ENCODE measurements around the gene CAMKMT.

The CAMKMT gene

GRCh38 chr2:44706681-44707553 lies 345.2 kb downstream of the CAMKMT start:
- Histone ChIP-seq H3K36me3 (ENCODE audit: control insufficient read depth, insufficient read depth, low read length) (no peaks in the 10 kb centered on the region), H3K27me3 (ENCODE audit: control insufficient read depth, insufficient read depth, low read length) (no peaks in the 10 kb centered on the region), H3K4me1 (ENCODE audit: control insufficient read depth, insufficient read depth, low read length) (no peaks in the 10 kb centered on the region), H3K9me3 (ENCODE audit: control insufficient read depth, low read length) (no peaks in the 10 kb centered on the region), H3K9ac (ENCODE audit: low read length) (no peak overlapping the region), H3K4me3 (ENCODE audit: low read length) (no peak overlapping the region)

- no peaks in the 10 kb centered on the region for H3K36me3 ChIP-seq (ENCODE audit: control insufficient read depth, insufficient read depth, low read length)
- no peaks in the 10 kb centered on the region for H3K9me3 ChIP-seq (ENCODE audit: control insufficient read depth, low read length)
- no peak overlapping the region for H3K9ac ChIP-seq (ENCODE audit: low read length)
- H3K4me1 ChIP-seq (ENCODE audit: control insufficient read depth, insufficient read depth, low read length): no peaks in the 10 kb centered on the region
- H3K27me3 ChIP-seq (ENCODE audit: control insufficient read depth, insufficient read depth, low read length): no peaks in the 10 kb centered on the region
- H3K4me3 ChIP-seq (ENCODE audit: low read length): no peak overlapping the region
Observed at GRCh38 chr2:44707945-44708660, 346.4 kb downstream of the CAMKMT start.

- no peaks in the 10 kb centered on the region for H3K36me3 ChIP-seq (ENCODE audit: control insufficient read depth, insufficient read depth, low read length)
- H3K9ac ChIP-seq (ENCODE audit: low read length): no peak overlapping the region
- H3K4me1 ChIP-seq (ENCODE audit: control insufficient read depth, insufficient read depth, low read length): no peaks in the 10 kb centered on the region
- H3K9me3 ChIP-seq (ENCODE audit: control insufficient read depth, low read length): no peaks in the 10 kb centered on the region
- no peak overlapping the region for H3K4me3 ChIP-seq (ENCODE audit: low read length)
- no peaks in the 10 kb centered on the region for H3K27me3 ChIP-seq (ENCODE audit: control insufficient read depth, insufficient read depth, low read length)
Observed at GRCh38 chr2:44708661-44709000, 346.9 kb downstream of the CAMKMT start.

- Histone ChIP-seq H3K9me3 (ENCODE audit: control insufficient read depth, low read length) (no peaks in the 10 kb centered on the region), H3K27me3 (ENCODE audit: control insufficient read depth, insufficient read depth, low read length) (no peaks in the 10 kb centered on the region), H3K4me1 (ENCODE audit: control insufficient read depth, insufficient read depth, low read length) (no peaks in the 10 kb centered on the region), H3K9ac (ENCODE audit: low read length) (no peak overlapping the region), H3K4me3 (ENCODE audit: low read length) (no peak overlapping the region), H3K36me3 (ENCODE audit: control insufficient read depth, insufficient read depth, low read length) (no peaks in the 10 kb centered on the region)
Observed at GRCh38 chr2:44713170-44713569, 351.4 kb downstream of the CAMKMT start.

- Histone ChIP-seq H3K36me3 (ENCODE audit: control insufficient read depth, insufficient read depth, low read length) (no peaks in the 10 kb centered on the region), H3K9me3 (ENCODE audit: control insufficient read depth, low read length) (no peaks in the 10 kb centered on the region), H3K4me3 (ENCODE audit: low read length) (no peak overlapping the region), H3K4me1 (ENCODE audit: control insufficient read depth, insufficient read depth, low read length) (no peaks in the 10 kb centered on the region), H3K9ac (ENCODE audit: low read length) (no peak overlapping the region), H3K27me3 (ENCODE audit: control insufficient read depth, insufficient read depth, low read length) (no peaks in the 10 kb centered on the region)
Observed at GRCh38 chr2:44715671-44716081, 353.9 kb downstream of the CAMKMT start.

- Histone ChIP-seq H3K9me3 (ENCODE audit: control insufficient read depth, low read length) (no peaks in the 10 kb centered on the region), H3K4me3 (ENCODE audit: low read length) (no peak overlapping the region), H3K9ac (ENCODE audit: low read length) (no peak overlapping the region), H3K36me3 (ENCODE audit: control insufficient read depth, insufficient read depth, low read length) (no peaks in the 10 kb centered on the region), H3K4me1 (ENCODE audit: control insufficient read depth, insufficient read depth, low read length) (no peaks in the 10 kb centered on the region), H3K27me3 (ENCODE audit: control insufficient read depth, insufficient read depth, low read length) (no peaks in the 10 kb centered on the region)
Observed at GRCh38 chr2:44716131-44716530, 354.4 kb downstream of the CAMKMT start.

- Histone ChIP-seq H3K36me3 (ENCODE audit: control insufficient read depth, insufficient read depth, low read length) (no peaks in the 10 kb centered on the region), H3K9ac (ENCODE audit: low read length) (no peak overlapping the region), H3K4me1 (ENCODE audit: control insufficient read depth, insufficient read depth, low read length) (no peaks in the 10 kb centered on the region), H3K9me3 (ENCODE audit: control insufficient read depth, low read length) (no peaks in the 10 kb centered on the region), H3K4me3 (ENCODE audit: low read length) (no peak overlapping the region), H3K27me3 (ENCODE audit: control insufficient read depth, insufficient read depth, low read length) (no peaks in the 10 kb centered on the region)
Observed at GRCh38 chr2:44718431-44718830, 356.7 kb downstream of the CAMKMT start.

- H3K4me3 ChIP-seq (ENCODE audit: low read length): no peak overlapping the region
- H3K9ac ChIP-seq (ENCODE audit: low read length): no peak overlapping the region
- H3K4me1 ChIP-seq (ENCODE audit: control insufficient read depth, insufficient read depth, low read length): no peaks in the 10 kb centered on the region
- H3K27me3 ChIP-seq (ENCODE audit: control insufficient read depth, insufficient read depth, low read length): no peaks in the 10 kb centered on the region
- no peaks in the 10 kb centered on the region for H3K36me3 ChIP-seq (ENCODE audit: control insufficient read depth, insufficient read depth, low read length)
- H3K9me3 ChIP-seq (ENCODE audit: control insufficient read depth, low read length): no peaks in the 10 kb centered on the region
Observed at GRCh38 chr2:44719562-44719961, 357.8 kb downstream of the CAMKMT start.

- Histone ChIP-seq H3K4me3 (ENCODE audit: low read length) (no peak overlapping the region), H3K9ac (ENCODE audit: low read length) (no peak overlapping the region), H3K4me1 (ENCODE audit: control insufficient read depth, insufficient read depth, low read length) (no peaks in the 10 kb centered on the region), H3K9me3 (ENCODE audit: control insufficient read depth, low read length) (no peaks in the 10 kb centered on the region), H3K27me3 (ENCODE audit: control insufficient read depth, insufficient read depth, low read length) (no peaks in the 10 kb centered on the region), H3K36me3 (ENCODE audit: control insufficient read depth, insufficient read depth, low read length) (no peaks in the 10 kb centered on the region)
Observed at GRCh38 chr2:44722026-44722625, 360.4 kb downstream of the CAMKMT start.

- no peak overlapping the region for H3K4me3 ChIP-seq (ENCODE audit: low read length)
- no peak overlapping the region for H3K9ac ChIP-seq (ENCODE audit: low read length)
- H3K4me1 ChIP-seq (ENCODE audit: control insufficient read depth, insufficient read depth, low read length): no peaks in the 10 kb centered on the region
- H3K36me3 ChIP-seq (ENCODE audit: control insufficient read depth, insufficient read depth, low read length): no peaks in the 10 kb centered on the region
- H3K27me3 ChIP-seq (ENCODE audit: control insufficient read depth, insufficient read depth, low read length): no peaks in the 10 kb centered on the region
- H3K9me3 ChIP-seq (ENCODE audit: control insufficient read depth, low read length): no peaks in the 10 kb centered on the region
Observed at GRCh38 chr2:44723921-44724320, 362.2 kb downstream of the CAMKMT start.

- no peaks in the 10 kb centered on the region for H3K4me1 ChIP-seq (ENCODE audit: control insufficient read depth, insufficient read depth, low read length)
- no peak overlapping the region for H3K9ac ChIP-seq (ENCODE audit: low read length)
- no peaks in the 10 kb centered on the region for H3K27me3 ChIP-seq (ENCODE audit: control insufficient read depth, insufficient read depth, low read length)
- no peaks in the 10 kb centered on the region for H3K9me3 ChIP-seq (ENCODE audit: control insufficient read depth, low read length)
- no peak overlapping the region for H3K4me3 ChIP-seq (ENCODE audit: low read length)
- no peaks in the 10 kb centered on the region for H3K36me3 ChIP-seq (ENCODE audit: control insufficient read depth, insufficient read depth, low read length)
Observed at GRCh38 chr2:44730593-44730992, 368.8 kb downstream of the CAMKMT start.

GRCh38 chr2:44731505-44731904 lies 369.8 kb downstream of the CAMKMT start:
- no peak overlapping the region for H3K9ac ChIP-seq (ENCODE audit: low read length)
- H3K36me3 ChIP-seq (ENCODE audit: control insufficient read depth, insufficient read depth, low read length): no peaks in the 10 kb centered on the region
- no peaks in the 10 kb centered on the region for H3K9me3 ChIP-seq (ENCODE audit: control insufficient read depth, low read length)

More at GRCh38 chr2:44731505-44731904, 369.8 kb downstream of the CAMKMT start:
- Histone ChIP-seq H3K4me1 (ENCODE audit: control insufficient read depth, insufficient read depth, low read length) (no peaks in the 10 kb centered on the region), H3K27me3 (ENCODE audit: control insufficient read depth, insufficient read depth, low read length) (no peaks in the 10 kb centered on the region), H3K4me3 (ENCODE audit: low read length) (no peak overlapping the region)

Measured in mucosa of stomach (tissue), 1 donor.